Activated gamma-delta T cell (primary cell): ENCODE data around the gene FAM227A.
A peak's percentile ranks its signal among the peaks of the same experiment; 100 is the strongest.
"Not testable (repeated sequence)": the region's sequence is repeated elsewhere in the genome, so short reads cannot be mapped to it uniquely, and the experiment has no call there.

Experiments used
- DNase-seq: peaks from one replicate; lab custom pipeline; 2025; lab: John Stamatoyannopoulos, UW

The FAM227A gene

GRCh38 chr22:38611559-38611958 lies 44.6 kb downstream of the FAM227A start:
- DNase-seq = no peak

- DNase-seq = no peak
Observed at GRCh38 chr22:38610234-38610633, 46.0 kb downstream of the FAM227A start.

- DNase-seq = no peak
Observed at GRCh38 chr22:38608992-38609750, 47.0 kb downstream of the FAM227A start.

- DNase-seq = no peak
Observed at GRCh38 chr22:38607680-38608079, 48.5 kb downstream of the FAM227A start.

GRCh38 chr22:38602166-38602565 lies 54.0 kb downstream of the FAM227A start:
- no peak for DNase-seq

GRCh38 chr22:38601221-38601764 lies 54.9 kb downstream of the FAM227A start:
- DNase-seq = no peak

GRCh38 chr22:38599466-38599865 lies 56.7 kb downstream of the FAM227A start:
- DNase-seq = no peak

- not testable (repeated sequence) for DNase-seq
Observed at GRCh38 chr22:38582923-38583322, 73.3 kb downstream of the FAM227A start.

- no peak for DNase-seq
Observed at GRCh38 chr22:38578505-38578904, 77.7 kb downstream of the FAM227A start.

GRCh38 chr22:38572065-38572464 lies 84.1 kb downstream of the FAM227A start:
- DNase-seq = no peak

GRCh38 chr22:38570779-38571364 lies 85.3 kb downstream of the FAM227A start:
- DNase-seq = no peak

- peak; percentile 93 for DNase-seq
Observed at GRCh38 chr22:38569972-38570778, 86.0 kb downstream of the FAM227A start, which contains the start of gene DMC1. Gene DMC1, minus strand, starts transcription at chr22:38570183. Its CDS starts 1,927 bp downstream, at chr22:38568256.

- no peak for DNase-seq
Observed at GRCh38 chr22:38569181-38569971, 86.8 kb downstream of the FAM227A start.

GRCh38 chr22:38567531-38568285 lies 88.5 kb downstream of the FAM227A start:
- DNase-seq = no peak

GRCh38 chr22:38566726-38567504 lies 89.3 kb downstream of the FAM227A start:
- no peak for DNase-seq

- DNase-seq = no peak
Observed at GRCh38 chr22:38565441-38565840, 90.8 kb downstream of the FAM227A start.

- no peak for DNase-seq
Observed at GRCh38 chr22:38564669-38565068, 91.5 kb downstream of the FAM227A start.

GRCh38 chr22:38554281-38554680 lies 101.9 kb downstream of the FAM227A start:
- no peak for DNase-seq

- DNase-seq = no peak
Observed at GRCh38 chr22:38549101-38549894, 106.9 kb downstream of the FAM227A start.
